AG10803 (cell line): ENCODE results near the gene SEPTIN5.

Source experiments
- DNase-seq: peaks from one replicate; pipeline ENCODE4 v3.0.0; 2010; ENCODE audit warnings: low read depth
- H3K4me3 ChIP-seq: 2 replicates; pipeline ENCODE4 v1.5.1; 2011; ENCODE audit warnings: mild to moderate bottlenecking, low read length, control low read depth
- TF ChIP-seq, protein P1 (sequence below): conservative IDR thresholded peaks from 2 replicates; pipeline ENCODE4 v1.5.1; 2011; ENCODE audit warnings: mild to moderate bottlenecking, low read length, control low read depth, inconsistent platforms

Gene SEPTIN5

GRCh38 chr22:19755145-19755710 lies 40.9 kb downstream of the SEPTIN5 start:
- DNase-seq, result no peak
- TF ChIP-seq, protein P1, sequence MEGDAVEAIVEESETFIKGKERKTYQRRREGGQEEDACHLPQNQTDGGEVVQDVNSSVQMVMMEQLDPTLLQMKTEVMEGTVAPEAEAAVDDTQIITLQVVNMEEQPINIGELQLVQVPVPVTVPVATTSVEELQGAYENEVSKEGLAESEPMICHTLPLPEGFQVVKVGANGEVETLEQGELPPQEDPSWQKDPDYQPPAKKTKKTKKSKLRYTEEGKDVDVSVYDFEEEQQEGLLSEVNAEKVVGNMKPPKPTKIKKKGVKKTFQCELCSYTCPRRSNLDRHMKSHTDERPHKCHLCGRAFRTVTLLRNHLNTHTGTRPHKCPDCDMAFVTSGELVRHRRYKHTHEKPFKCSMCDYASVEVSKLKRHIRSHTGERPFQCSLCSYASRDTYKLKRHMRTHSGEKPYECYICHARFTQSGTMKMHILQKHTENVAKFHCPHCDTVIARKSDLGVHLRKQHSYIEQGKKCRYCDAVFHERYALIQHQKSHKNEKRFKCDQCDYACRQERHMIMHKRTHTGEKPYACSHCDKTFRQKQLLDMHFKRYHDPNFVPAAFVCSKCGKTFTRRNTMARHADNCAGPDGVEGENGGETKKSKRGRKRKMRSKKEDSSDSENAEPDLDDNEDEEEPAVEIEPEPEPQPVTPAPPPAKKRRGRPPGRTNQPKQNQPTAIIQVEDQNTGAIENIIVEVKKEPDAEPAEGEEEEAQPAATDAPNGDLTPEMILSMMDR, result no peak
- H3K4me3 ChIP-seq, result no peak overlapping the region

DNA sequence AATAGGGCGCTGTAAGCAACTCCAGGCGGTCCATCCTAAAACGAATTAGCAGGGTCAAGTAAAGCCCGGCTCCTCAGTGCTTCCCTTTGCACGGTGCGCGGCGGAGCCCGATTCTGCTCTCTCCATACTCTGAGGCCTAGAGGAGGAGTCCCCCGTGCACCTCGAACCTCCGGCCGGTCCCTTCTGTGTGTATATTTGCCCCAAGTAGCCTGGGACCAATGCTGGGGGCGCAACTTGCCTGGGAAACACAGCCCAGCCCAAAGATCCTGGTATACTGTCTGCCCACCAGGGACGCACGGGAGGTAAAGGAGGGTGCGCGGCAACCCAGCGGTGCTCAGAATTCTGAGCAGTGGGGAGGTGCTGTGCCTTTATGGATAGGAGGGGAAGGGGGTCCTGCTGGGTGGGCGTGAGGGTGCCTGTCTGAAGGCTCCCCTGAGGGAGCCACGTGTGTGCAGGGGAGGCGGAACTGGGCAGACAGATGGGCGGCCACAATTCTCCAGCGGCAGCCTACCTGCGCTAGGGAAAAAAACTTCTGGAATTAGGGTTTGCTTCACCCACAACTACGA lies 41.5 kb downstream of the SEPTIN5 start:
- DNase-seq, result no peak
- TF ChIP-seq, protein P1, result no peak
- no peak overlapping the region for H3K4me3 ChIP-seq

GRCh38 chr22:19756288-19757128 lies 42.2 kb downstream of the SEPTIN5 start:
- DNase-seq, result no peak
- peak overlapping the region; percentile 29 for H3K4me3 ChIP-seq
- TF ChIP-seq, protein P1, result peak; percentile 38

DNA sequence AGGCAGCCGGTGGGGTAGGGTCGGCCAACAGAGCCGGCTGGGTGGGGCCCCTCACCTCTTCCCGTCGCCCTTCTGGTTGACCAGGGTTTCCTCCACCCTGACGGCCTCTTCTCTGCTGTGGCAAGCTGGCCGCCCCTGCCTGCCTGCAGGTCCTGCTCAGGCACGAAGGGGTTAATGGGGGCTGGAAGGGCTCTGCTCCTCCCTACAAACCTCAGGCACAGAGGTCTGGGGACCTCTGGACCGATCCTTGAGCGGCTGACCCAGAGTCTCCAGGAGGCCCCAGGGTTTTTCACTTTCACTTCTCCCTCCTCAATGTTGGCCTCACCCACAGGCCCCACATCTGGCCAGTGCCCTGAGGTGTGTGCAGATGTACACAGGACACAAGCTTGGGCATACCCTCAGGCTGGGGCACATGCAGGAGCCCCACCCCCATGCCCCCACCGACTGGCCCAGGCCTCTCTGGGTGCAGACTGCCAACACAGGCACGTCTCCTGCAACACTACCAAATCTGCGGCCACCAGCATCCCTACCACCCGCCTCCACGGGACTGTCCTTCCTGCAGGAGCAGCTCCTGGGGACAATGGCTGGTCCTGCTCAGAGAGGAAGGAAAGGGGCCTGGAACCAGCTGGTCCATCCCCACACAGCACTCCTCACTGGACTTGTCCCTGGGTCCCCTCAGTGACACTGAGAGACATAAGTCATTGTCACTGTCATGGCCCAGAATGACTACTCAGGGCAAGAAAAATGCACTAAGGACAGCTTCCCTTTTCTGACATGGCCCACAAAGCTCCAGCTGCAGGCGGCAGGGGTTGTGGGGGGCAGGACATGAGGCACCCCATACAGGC lies 43.1 kb downstream of the SEPTIN5 start:
- peak overlapping the region; percentile 29 for H3K4me3 ChIP-seq
- TF ChIP-seq, protein P1, result no peak
- DNase-seq, result no peak

- DNase-seq, result no peak
- TF ChIP-seq, protein P1, result no peak
- no peak overlapping the region for H3K4me3 ChIP-seq
Measured at GRCh38 chr22:19757985-19758895, 43.9 kb downstream of the SEPTIN5 start.

DNA sequence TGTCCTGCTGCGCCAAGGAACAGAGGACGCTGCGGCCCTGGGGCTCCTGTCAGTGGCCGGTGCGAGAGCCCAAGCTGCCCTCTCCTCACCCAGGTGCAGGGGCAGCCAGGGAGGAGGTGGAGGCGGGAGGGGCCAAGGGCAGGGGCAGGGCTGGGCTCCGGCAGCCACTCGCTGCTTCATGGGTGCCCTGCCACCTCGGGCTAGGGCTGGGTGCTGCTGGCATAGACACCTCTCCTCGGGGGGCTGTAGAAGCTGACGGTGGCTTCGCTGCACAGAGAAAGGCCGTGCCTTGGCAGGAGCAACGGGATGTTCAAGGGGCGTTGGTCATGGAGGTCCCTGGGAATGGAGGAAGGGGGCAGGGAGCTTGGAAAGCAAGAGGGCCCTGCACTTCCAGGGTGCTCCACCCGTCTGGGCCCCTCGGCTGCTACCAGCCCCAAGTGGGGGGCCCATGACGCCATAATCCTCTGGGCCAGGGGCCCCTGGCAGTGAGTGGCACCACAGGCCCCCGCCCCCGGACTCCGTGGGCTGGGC lies 44.7 kb downstream of the SEPTIN5 start:
- no peak for DNase-seq
- TF ChIP-seq, protein P1, result no peak
- peak overlapping the region; percentile 64; the same call in 1 of the 2 replicates for H3K4me3 ChIP-seq
